ENCODE data around the gene LHFPL5.

Gene LHFPL5

DNA sequence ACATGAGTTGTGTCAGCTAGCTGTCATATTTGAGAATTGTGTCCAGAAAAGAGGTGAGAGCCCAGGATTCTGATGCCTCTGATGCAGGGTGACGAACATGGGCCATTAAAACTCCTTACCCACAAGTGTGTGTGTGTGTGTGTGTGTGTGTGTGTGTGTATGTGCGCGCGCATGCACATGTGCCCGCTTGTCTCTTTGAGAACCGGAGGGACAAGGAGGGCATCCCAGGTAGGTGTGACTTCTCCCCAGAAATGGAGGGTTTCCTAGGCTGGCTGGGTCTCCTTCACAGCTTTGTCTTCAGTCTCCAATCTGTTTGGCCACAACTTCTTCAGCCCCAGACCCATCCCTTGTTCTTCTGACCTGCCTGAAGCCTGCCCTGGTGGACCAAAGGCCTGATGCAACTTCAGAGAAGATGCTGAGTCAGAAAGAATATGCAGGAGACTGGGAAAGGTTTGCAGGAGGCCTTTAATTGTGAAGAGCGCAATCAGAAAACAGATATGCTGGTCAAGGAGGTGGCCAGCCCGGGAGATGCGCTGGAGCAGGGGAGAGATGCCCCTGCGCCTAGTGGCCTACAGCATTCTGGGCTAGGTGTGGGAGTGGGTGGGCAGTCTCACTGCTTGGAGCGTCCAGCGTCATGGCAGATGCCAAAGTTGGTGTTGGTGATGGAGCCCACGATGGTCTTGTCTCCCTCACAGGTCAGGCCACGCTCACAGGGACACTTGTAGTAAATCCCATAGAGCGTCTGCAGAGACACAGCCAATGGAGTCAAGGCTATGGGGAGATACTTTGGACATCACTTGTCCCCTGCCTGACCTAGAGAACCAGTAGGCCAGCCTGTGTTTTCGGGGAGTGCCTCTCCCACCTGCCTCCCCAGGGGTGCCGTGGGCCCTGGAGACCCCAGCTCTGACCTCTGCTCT is 10.4 kb upstream of the LHFPL5 start:
- DNase-seq (ENCODE audit: low spot score): no peak

GRCh38 chr6:35795453-35796071 is 9.6 kb upstream of the LHFPL5 start:
- no peak for DNase-seq (ENCODE audit: low spot score)

- DNase-seq (ENCODE audit: low spot score): no peak
Measured at GRCh38 chr6:35796236-35796635, 8.9 kb upstream of the LHFPL5 start.

DNA sequence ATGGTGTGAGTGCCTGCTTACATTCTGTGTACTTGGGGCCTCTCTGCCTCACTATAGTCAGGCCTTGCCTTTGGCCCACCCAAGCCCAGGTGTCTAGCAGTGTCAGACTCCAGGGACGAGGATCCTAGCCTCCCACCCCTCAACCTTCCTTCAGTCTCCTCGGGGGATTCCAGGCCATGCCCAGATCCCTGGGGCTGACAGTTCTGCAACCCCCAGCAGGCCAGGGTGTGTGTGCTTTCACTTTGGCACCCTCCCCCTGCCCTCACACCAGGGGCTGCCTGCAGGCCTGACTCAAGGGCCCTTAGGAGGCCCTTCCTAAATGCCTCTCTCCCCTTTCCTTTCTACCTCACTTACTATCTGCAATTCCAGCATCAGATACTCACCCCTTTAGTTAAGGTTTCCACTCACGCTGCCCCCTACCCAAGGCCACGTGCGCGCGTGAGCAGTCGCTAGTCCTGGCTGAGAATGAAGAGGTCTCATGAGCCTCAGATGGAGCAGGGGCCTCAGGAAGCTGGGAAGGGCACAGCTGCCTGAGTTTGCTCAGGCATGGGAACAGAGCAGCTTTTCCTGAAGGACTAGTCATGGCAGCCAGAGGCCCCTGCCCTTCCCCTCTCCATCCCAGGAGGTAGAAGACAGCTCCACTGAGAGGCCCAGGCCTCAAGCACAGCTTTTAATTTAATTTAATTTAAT is 7.2 kb upstream of the LHFPL5 start:
- DNase-seq (ENCODE audit: low spot score): no peak

- DNase-seq (ENCODE audit: low spot score): no peak
Measured at GRCh38 chr6:35798706-35799105, 6.4 kb upstream of the LHFPL5 start.

- DNase-seq (ENCODE audit: low spot score): no peak
Measured at GRCh38 chr6:35801148-35801547, 4.0 kb upstream of the LHFPL5 start.

- no peak for DNase-seq (ENCODE audit: low spot score)
Measured at GRCh38 chr6:35808688-35809087, 3.5 kb downstream of the LHFPL5 start.

- DNase-seq (ENCODE audit: low spot score): no peak
Measured at GRCh38 chr6:35809809-35810208, 4.7 kb downstream of the LHFPL5 start.

- DNase-seq (ENCODE audit: low spot score): no peak
Measured at GRCh38 chr6:35810971-35811698, 6.0 kb downstream of the LHFPL5 start.

- no peak for DNase-seq (ENCODE audit: low spot score)
Measured at GRCh38 chr6:35811699-35811995, 6.5 kb downstream of the LHFPL5 start.

DNA sequence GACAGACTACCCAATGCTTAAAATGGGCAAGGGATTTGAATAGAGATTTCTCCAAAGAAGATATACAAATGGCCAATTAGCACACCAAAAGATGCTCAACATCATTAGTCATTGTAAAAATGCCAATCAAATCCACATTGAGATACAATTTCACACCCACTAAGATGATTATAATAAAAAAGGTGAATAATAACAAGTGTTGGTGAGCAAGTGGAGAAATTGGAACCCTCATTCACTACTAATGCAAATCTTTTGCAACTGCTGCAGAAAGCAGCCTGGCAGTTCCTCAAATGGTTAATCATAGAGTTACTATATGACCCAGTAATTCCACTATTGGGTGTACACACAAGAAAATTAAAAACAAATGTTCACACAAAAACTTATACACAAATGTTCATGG is 12.4 kb downstream of the LHFPL5 start:
- DNase-seq (ENCODE audit: low spot score): no peak

DNA sequence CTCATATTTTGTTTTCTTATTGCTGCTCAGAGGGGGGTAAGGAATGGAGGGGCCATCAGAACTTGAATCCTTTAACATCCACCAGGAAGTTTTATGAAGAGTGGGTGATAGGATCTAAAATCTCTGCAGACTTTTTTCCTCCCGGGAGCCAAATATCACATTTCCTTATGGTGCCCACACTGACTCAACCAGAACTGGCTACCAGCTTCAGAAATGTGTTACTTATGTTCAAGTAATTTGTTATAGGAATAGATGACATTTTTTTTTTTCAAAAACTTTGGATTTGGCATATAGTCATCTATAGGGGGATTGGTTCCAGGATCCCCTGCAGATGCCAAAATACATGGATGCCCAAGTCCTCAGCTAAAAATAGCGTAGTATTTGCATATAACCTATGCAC is 18.4 kb downstream of the LHFPL5 start:
- no peak for DNase-seq (ENCODE audit: low spot score)

DNA sequence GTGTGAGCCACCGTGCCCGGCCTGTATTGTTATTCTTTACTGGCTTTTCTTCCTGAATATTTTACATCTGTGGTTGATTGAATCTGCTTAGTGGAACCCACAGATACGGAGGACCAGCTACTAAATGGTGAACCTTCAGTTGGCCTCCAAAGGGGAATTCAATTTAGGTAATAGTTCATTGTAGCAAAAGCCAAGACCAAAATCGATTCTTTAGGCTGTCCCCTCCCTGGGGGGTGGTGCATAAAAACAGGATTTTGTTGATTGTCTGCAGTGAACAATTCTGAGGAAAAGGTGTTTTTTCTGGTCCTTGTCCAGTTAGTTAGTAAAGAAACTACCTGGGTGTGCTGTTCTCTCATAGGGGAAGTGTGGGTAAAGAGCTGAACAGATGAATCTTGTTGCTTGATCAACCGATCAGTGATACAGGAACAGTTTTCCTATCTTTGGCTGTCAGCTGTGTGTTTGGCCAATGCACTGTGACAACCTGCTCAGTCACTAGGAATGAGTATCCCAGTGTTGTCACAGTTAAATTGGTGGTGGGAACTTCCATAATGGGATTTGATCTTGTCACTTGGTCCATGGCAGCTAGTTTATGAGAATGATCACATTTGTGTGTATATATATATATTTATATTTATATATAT is 19.5 kb downstream of the LHFPL5 start:
- no peak for DNase-seq (ENCODE audit: low spot score)

- no peak for DNase-seq (ENCODE audit: low spot score)
Measured at GRCh38 chr6:35829306-35829705, 24.2 kb downstream of the LHFPL5 start.

DNA sequence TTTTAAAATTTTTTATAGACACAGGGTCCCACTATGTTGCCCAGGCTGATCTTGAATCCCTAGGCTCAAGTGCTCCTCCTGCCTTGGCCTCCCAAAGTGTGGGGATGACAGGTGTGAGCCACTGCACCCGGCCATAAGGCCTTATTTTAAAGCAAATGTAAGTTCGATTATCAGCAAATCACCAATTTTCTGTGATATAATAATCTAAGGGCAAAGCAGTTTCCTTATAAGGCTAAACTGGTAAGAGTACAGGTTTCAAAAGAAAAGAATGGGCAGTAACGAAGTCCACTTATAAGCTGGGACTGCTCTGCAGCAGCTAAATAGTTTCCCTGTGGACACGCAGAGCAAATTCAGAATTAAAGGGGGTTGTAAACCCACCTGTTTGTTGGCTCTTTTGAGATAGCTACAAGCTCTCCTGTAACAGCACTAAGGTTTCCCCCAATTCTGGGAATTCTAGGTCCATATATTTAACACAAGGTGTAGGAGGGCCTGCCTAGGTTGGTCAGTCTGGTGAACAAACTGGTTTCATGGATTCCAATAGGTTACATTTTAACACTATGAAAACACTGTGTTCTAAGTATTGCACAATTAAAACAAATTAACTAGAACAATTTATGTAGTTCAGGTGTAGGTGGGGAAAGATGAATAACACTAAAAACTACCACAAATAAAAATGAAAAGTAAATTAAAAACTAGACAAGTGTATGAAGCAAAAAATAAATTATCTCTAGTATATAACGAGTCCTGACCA is 26.3 kb downstream of the LHFPL5 start:
- DNase-seq (ENCODE audit: low spot score): no peak

GRCh38 chr6:35833536-35833935 is 28.4 kb downstream of the LHFPL5 start:
- no peak for DNase-seq (ENCODE audit: low spot score)

DNA sequence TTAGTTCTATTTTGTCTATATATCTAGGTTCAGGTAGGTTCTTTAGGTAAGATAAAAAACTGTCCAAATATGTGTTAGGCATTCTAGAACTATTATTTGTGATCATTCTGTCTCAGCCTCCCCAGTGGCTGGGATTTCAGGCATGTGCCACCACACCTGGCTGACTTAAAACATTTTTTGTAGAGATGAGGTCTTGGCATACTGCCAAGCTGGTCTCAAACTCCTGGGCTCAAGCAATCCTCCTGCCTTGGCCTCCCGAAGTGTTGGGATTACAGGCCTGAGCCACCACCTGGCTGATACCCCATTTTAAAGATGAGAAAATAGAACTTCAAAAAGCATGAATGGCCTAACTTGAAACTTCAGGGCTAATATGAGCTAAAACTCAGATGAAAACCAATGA is 33.9 kb downstream of the LHFPL5 start:
- DNase-seq (ENCODE audit: low spot score): no peak

DNA sequence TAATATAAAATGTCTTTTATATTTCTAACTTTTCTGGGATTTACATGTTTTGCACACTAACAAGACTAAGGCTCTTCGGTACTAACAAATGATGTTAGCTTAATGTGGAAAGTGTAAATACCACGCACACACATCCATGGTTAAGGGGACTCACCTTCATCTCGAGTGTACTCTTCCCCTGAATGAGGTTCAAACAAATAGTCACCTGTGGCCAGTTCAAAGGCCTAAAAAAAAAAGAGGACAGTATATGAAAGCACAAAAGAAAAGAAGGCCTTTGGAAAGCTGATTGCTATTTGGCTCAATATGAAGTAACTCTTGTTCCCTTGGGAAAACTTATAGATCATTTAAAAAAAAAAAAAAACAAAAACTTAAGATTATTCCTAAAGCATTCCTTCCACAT is 37.2 kb downstream of the LHFPL5 start:
- DNase-seq (ENCODE audit: low spot score): no peak

GRCh38 chr6:35844290-35844689 is 39.1 kb downstream of the LHFPL5 start:
- no peak for DNase-seq (ENCODE audit: low spot score)

DNA sequence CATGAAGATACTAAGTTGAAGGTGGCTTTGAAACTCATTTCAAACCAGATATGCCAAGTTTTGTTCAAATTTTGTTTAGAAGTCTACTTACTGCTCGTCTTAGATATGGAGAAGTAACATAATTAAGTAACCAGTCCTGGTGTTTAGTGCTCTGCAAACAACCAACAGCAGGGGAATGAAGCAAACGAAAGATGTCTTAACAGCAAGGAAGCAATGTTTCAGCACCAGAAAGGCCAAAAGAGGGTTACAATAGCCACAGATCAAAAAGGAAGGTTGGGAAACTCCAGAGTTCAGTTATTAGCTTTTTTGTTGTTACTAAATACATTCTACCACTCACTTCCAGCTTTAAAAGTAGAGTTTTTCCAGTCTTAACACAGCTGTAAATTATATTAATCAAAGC is 45.1 kb downstream of the LHFPL5 start:
- DNase-seq (ENCODE audit: low spot score): no peak

- no peak for DNase-seq (ENCODE audit: low spot score)
Measured at GRCh38 chr6:35852994-35853393, 47.8 kb downstream of the LHFPL5 start.

All from COLO829 (cell line).